GM12874 (cell line): ENCODE measurements around the gene HBEGF.

Experiments used
- CTCF ChIP-seq: IDR thresholded peaks from 2 replicates; pipeline ENCODE4 v1.5.1; 2011; ENCODE audit warnings: low read depth, mild to moderate bottlenecking, control low read depth, low read length, moderate library complexity; ENCODE audit not compliant: insufficient read depth

HBEGF gene

GRCh38 chr5:140299056-140299455 lies 47.3 kb downstream of the HBEGF start:
- no peak for TF ChIP-seq CTCF

DNA sequence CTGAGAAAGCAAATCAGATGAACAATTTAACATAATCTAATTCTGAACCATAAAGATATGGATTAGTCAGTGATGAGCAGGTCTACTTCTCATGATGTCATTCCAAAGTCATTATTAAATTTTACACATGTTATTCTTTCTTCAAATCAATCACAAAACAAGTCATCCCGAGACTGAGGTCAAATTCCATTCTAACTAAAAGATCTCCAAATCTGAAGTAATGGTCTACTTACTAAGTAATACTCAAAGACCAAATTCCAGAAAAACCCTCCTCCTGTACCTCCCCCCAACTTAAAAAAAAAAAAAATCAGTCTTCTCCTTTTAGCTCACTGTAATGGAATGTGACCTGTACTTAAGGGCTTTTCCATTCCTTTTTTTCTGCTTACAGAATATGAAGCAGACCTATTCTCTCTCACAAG lies 48.2 kb downstream of the HBEGF start:
- no peak for TF ChIP-seq CTCF

GRCh38 chr5:140297283-140297682 lies 49.1 kb downstream of the HBEGF start:
- no peak for TF ChIP-seq CTCF

- TF ChIP-seq CTCF: no peak
These were observed 50.1 kb downstream of the HBEGF start for GRCh38 chr5:140296289-140296688.

GRCh38 chr5:140295414-140295813 lies 51.0 kb downstream of the HBEGF start:
- no peak for TF ChIP-seq CTCF

- TF ChIP-seq CTCF: no peak
These were observed 51.6 kb downstream of the HBEGF start for GRCh38 chr5:140294753-140295152.

DNA sequence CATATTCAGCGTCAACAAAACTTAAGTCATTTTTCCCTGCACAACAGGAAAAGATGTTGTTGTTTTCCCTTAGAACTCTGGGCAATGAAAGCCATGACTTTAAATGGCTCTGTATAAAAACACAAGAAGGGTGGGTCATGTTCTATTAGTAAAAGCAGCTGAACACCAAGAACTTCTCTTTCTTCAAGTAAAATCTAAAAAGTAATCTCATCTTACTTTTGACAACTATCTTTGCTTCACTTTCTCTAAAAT lies 52.6 kb downstream of the HBEGF start:
- TF ChIP-seq CTCF: no peak
